Liver (tissue), 9 donors: ENCODE measurements around the gene FRRS1. TPM values are rescaled to one million over a fixed set of nuclear protein-coding genes. Genes with fewer than 3 reads are reported as not detected.

Source experiments
- DNase-seq: peaks from one replicate; pipeline ENCODE4 v3.0.0-alpha.2; 2017; ENCODE audit warnings: low spot score
- H3K27ac ChIP-seq, 2 donors: one replicate each; pipeline ENCODE4 v1.7.0; 2013; ENCODE audit warnings: inconsistent platforms in 2 of 2, low read length in 2 of 2, control low read depth in 1 of 2, low read depth in 1 of 2, mild to moderate bottlenecking in 1 of 2
- H3K27me3 ChIP-seq, 4 donors: one replicate each; pipeline versions ENCODE4 v1.6.1 to v1.7.0; 2013; ENCODE audit warnings: low read length in 3 of 4, inconsistent platforms in 1 of 4, mild to moderate bottlenecking in 1 of 4, moderate library complexity in 1 of 4; ENCODE audit not compliant: control insufficient read depth in 4 of 4, insufficient read depth in 4 of 4
- H3K36me3 ChIP-seq, 4 donors: one replicate each; pipeline versions ENCODE4 v1.6.1 to v1.7.0; 2013; ENCODE audit warnings: low read length in 3 of 4, mild to moderate bottlenecking in 3 of 4, low read depth in 1 of 4, moderate library complexity in 1 of 4; ENCODE audit not compliant: control insufficient read depth in 4 of 4, insufficient read depth in 3 of 4
- H3K4me1 ChIP-seq, 4 donors: one replicate each; pipeline versions ENCODE4 v1.6.1 to v1.7.0; 2013; ENCODE audit warnings: low read length in 3 of 4, mild to moderate bottlenecking in 3 of 4, moderate library complexity in 1 of 4; ENCODE audit not compliant: control insufficient read depth in 4 of 4, insufficient read depth in 4 of 4
- H3K4me3 ChIP-seq, 3 donors: one replicate each; pipeline versions ENCODE4 v1.6.1 to v1.7.0; 2013; ENCODE audit warnings: low read length in 3 of 3, control low read depth in 1 of 3, low read depth in 1 of 3, mild to moderate bottlenecking in 1 of 3
- H3K9ac ChIP-seq, 2 donors: one replicate each; pipeline ENCODE4 v1.7.0; 2013; ENCODE audit warnings: low read length in 2 of 2, mild to moderate bottlenecking in 2 of 2, moderate library complexity in 2 of 2, control low read depth in 1 of 2, low read depth in 1 of 2
- H3K9me3 ChIP-seq, 4 donors: one replicate each; pipeline versions ENCODE4 v1.6.1 to v1.7.0; 2013; ENCODE audit warnings: low read length in 3 of 4; ENCODE audit not compliant: control insufficient read depth in 4 of 4
- ATF3 ChIP-seq: IDR thresholded peaks from 2 replicates; pipeline ENCODE4 v1.6.1; 2016; ENCODE audit warnings: antibody characterized with exemption
- CTCF ChIP-seq: fragments of 150-350 bp; IDR thresholded peaks from 2 replicates; pipeline ENCODE4 v1.5.1; 2017; ENCODE audit warnings: improper control_type of control experiment, low read depth, low read length; ENCODE audit not compliant: missing input control
- EGR1 ChIP-seq, 2 donors: IDR thresholded peaks; 2 replicates each; pipeline ENCODE4 v1.6.1; 2016 to 2018; ENCODE audit warnings: antibody characterized with exemption in 2 of 2, low read depth in 2 of 2
- FOXA1 ChIP-seq: IDR thresholded peaks from 2 replicates; pipeline ENCODE4 v1.6.1; 2016; ENCODE audit warnings: antibody characterized with exemption
- FOXA2 ChIP-seq: IDR thresholded peaks from 2 replicates; pipeline ENCODE4 v1.6.1; 2016; ENCODE audit warnings: antibody characterized with exemption
- GABPA ChIP-seq, 2 donors: IDR thresholded peaks in 1 of 2; conservative IDR thresholded peaks in 1 of 2; 2 replicates each; pipeline ENCODE4 v1.6.1; 2016; ENCODE audit warnings: antibody characterized with exemption in 2 of 2, mild to moderate bottlenecking in 1 of 2, moderate library complexity in 1 of 2
- HNF4A ChIP-seq, 2 donors: conservative IDR thresholded peaks; 2 replicates each; pipeline ENCODE4 v1.6.1; 2016; ENCODE audit warnings: antibody characterized with exemption in 2 of 2, mild to moderate bottlenecking in 2 of 2
- HNF4G ChIP-seq: IDR thresholded peaks from 2 replicates; pipeline ENCODE4 v1.6.1; 2016; ENCODE audit warnings: antibody characterized with exemption
- JUND ChIP-seq, 2 donors: IDR thresholded peaks; 2 replicates each; pipeline ENCODE4 v1.6.1; 2016; ENCODE audit warnings: antibody characterized with exemption in 2 of 2
- MAX ChIP-seq: IDR thresholded peaks from 2 replicates; pipeline ENCODE4 v1.6.1; 2016; ENCODE audit warnings: antibody characterized with exemption
- NR2F2 ChIP-seq: IDR thresholded peaks from 2 replicates; pipeline ENCODE4 v1.6.1; 2016; ENCODE audit warnings: antibody characterized with exemption
- RAD21 ChIP-seq, 2 donors: IDR thresholded peaks; 2 replicates each; pipeline ENCODE4 v1.6.1; 2016; ENCODE audit warnings: antibody characterized with exemption in 2 of 2, mild to moderate bottlenecking in 2 of 2
- RXRA ChIP-seq, 2 donors: IDR thresholded peaks; 2 replicates each; pipeline ENCODE4 v1.6.1; 2017 to 2018; ENCODE audit warnings: antibody characterized with exemption in 2 of 2, mild to moderate bottlenecking in 1 of 2
- SP1 ChIP-seq: IDR thresholded peaks from 2 replicates; pipeline ENCODE4 v1.6.1; 2018; ENCODE audit warnings: antibody characterized with exemption, mild to moderate bottlenecking
- TAF1 ChIP-seq: conservative IDR thresholded peaks from 2 replicates; pipeline ENCODE4 v1.6.1; 2016; ENCODE audit warnings: antibody characterized with exemption, mild to moderate bottlenecking
- YY1 ChIP-seq: IDR thresholded peaks from 2 replicates; pipeline ENCODE4 v1.6.1; 2016; ENCODE audit warnings: antibody characterized with exemption, mild to moderate bottlenecking
- ZBTB33 ChIP-seq: IDR thresholded peaks from 2 replicates; pipeline ENCODE4 v1.6.1; 2016; ENCODE audit warnings: antibody characterized with exemption
- WGBS: extraction: QIAGEN DNeasy Blood & Tissue Kit; methylation state at CpG from one replicate; pipeline ENCODE4 v1.1.7; 2013; 5-methylcytosine and 5-hydroxymethylcytosine counted together
- polyA plus RNA-seq, 2 donors: library from polyadenylated mRNA; stranded (reverse) in 1 of 2; unstranded in 1 of 2; fragments of 200-250 nt in 1 of 2; fragments of >200 nt in 1 of 2; fragmentation: Nextera tagmentation in 1 of 2; extraction: Ambion mirVana in 1 of 2; gene quantifications; one replicate each; pipeline versions ENCODE4 v1.2.1 to v1.2.3, GENCODE V29; 2013 to 2015
- total RNA-seq, 2 donors: library from RNA; depleted of rRNA; stranded (reverse); fragments of >200 nt; gene quantifications; one replicate each; pipeline ENCODE4 v1.2.3, GENCODE V29; 2014
- TF ChIP-seq, protein P1 (sequence below): IDR thresholded peaks from 2 replicates; pipeline ENCODE4 v1.6.1; 2016; ENCODE audit warnings: antibody characterized with exemption, mild to moderate bottlenecking
- donor health status: healthy.
- donor health status: healthy.
- donor health status: healthy.
- donor health status: healthy.
- donor health status: healthy.

FRRS1 gene
- total and polyA plus RNA-seq, 4 donors = 2.7 to 87.4 (median 30.4) TPM

DNA sequence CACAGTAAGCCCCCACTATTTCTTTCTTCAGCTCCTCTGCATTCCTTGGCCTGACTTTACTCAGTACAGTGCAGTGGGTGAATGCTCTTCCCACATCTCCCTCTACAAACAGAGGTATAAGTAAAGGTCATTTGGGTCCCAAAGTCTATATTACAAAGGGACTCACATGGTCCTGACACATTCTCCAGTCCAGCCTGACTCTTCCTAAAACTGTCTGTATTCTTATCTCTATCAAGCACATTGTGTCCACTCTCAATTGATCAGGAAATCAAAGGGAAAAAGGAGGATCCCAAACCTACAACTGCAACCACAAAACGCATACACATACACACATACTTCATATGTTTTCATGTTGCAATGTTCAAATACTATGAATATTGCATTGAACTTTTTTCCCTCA is 49.4 kb downstream of the FRRS1 start:
- TF ChIP-seq JUND (IDR thresholded peaks at IDR 0.05) (no peak), SP1 (no peak), EGR1 (IDR thresholded peaks at IDR 0.05; ENCODE audit: low read depth in 2 of 2) (no peak), YY1 (no peak), FOXA1 (no peak), CTCF (no peak), ATF3 (no peak), NR2F2 (no peak), ZBTB33 (no peak), RAD21 (IDR thresholded peaks at IDR 0.05) (no peak), HNF4A (conservative IDR thresholded peaks at IDR 0.05) (no peak), TAF1 (no peak)
- TF ChIP-seq, protein P1, sequence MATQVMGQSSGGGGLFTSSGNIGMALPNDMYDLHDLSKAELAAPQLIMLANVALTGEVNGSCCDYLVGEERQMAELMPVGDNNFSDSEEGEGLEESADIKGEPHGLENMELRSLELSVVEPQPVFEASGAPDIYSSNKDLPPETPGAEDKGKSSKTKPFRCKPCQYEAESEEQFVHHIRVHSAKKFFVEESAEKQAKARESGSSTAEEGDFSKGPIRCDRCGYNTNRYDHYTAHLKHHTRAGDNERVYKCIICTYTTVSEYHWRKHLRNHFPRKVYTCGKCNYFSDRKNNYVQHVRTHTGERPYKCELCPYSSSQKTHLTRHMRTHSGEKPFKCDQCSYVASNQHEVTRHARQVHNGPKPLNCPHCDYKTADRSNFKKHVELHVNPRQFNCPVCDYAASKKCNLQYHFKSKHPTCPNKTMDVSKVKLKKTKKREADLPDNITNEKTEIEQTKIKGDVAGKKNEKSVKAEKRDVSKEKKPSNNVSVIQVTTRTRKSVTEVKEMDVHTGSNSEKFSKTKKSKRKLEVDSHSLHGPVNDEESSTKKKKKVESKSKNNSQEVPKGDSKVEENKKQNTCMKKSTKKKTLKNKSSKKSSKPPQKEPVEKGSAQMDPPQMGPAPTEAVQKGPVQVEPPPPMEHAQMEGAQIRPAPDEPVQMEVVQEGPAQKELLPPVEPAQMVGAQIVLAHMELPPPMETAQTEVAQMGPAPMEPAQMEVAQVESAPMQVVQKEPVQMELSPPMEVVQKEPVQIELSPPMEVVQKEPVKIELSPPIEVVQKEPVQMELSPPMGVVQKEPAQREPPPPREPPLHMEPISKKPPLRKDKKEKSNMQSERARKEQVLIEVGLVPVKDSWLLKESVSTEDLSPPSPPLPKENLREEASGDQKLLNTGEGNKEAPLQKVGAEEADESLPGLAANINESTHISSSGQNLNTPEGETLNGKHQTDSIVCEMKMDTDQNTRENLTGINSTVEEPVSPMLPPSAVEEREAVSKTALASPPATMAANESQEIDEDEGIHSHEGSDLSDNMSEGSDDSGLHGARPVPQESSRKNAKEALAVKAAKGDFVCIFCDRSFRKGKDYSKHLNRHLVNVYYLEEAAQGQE = no peak
- no peaks in the 10 kb centered on the region for H3K9me3 ChIP-seq
- no peaks in the 10 kb centered on the region for H3K27me3 ChIP-seq
- no peak overlapping the region for H3K4me3 ChIP-seq
- no peak for DNase-seq
- H3K27ac ChIP-seq = no peak overlapping the region
- peaks cover 2 to 62% (median 48%) of the 10 kb centered on the region in 4 donors for H3K36me3 ChIP-seq
- no peaks in the 10 kb centered on the region for H3K4me1 ChIP-seq
- no peak overlapping the region for H3K9ac ChIP-seq
- WGBS = 95% methylated on average over 1 of the region's 1 CpG

DNA sequence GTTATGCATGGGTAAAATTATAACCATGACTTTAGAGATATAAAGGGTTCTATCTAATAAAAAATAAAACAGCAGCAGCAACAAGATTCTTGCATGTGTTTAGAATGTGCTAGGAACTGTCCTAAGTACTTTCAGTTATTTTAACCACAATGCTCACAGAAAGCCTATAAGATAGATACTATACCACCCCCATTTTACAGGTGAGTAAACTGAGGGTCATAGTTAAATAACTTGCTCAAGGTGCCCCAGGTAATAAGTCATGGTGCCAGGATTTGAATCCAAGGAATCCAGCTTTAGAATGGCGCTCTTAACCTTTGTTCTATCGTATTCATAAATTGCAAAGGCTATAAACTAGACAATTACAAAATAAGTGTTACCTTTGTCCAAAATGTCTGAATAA is 53.4 kb downstream of the FRRS1 start:
- H3K4me1 ChIP-seq = no peaks in the 10 kb centered on the region
- WGBS = 91% methylated on average over 2 of the region's 2 CpGs
- no peak overlapping the region for H3K9ac ChIP-seq
- no peak overlapping the region for H3K4me3 ChIP-seq
- H3K27me3 ChIP-seq = no peaks in the 10 kb centered on the region
- no peak overlapping the region for H3K27ac ChIP-seq
- no peaks in the 10 kb centered on the region for H3K9me3 ChIP-seq
- H3K36me3 ChIP-seq = peaks cover 7 to 84% (median 74%) of the 10 kb centered on the region in 4 donors
- no peak for DNase-seq
- TF ChIP-seq FOXA1 (no peak), EGR1 (IDR thresholded peaks at IDR 0.05; ENCODE audit: low read depth in 2 of 2) (no peak), GABPA (IDR thresholded peaks at IDR 0.05 in 1 of 2, conservative IDR thresholded peaks at IDR 0.05 in 1 of 2) (no peak), ATF3 (no peak), MAX (no peak), NR2F2 (no peak), RXRA (IDR thresholded peaks at IDR 0.05) (no peak), HNF4A (conservative IDR thresholded peaks at IDR 0.05) (no peak), JUND (IDR thresholded peaks at IDR 0.05) (no peak), TAF1 (no peak), FOXA2 (no peak), HNF4G (no peak), RAD21 (IDR thresholded peaks at IDR 0.05) (no peak), CTCF (no peak)
- TF ChIP-seq, protein P1 = no peak
